ENCODE results near the gene ZNF827.

DNA sequence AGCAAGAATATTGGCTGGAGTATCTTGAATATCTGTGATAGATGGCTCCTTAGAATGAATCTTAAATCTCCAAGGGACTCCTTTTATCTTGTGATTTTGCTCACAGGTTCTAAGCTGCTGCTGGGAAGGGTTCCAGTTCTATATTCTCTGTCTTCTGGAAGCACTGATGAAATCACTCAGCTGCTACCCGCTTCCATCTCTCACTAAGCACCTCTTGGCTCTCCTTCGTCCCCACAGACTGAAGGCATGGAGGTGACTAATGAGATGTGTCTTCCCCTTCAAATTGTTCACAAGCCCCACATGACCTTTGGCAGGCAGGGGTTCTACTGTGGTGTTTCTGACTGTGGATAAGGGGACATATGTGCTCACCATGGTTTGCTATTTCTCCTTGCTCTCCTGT is 182.8 kb downstream of the ZNF827 start:
- TF ChIP-seq CTCF (IDR thresholded peaks at IDR 0.05 in 4 of 5, conservative IDR thresholded peaks at IDR 0.05 in 1 of 5) (no peak), POLR2A (IDR thresholded peaks at IDR 0.05) (no peak)

All from gastrocnemius medialis (tissue), 4 donors.